ENCODE results near the gene FARP1.

Gene FARP1

DNA sequence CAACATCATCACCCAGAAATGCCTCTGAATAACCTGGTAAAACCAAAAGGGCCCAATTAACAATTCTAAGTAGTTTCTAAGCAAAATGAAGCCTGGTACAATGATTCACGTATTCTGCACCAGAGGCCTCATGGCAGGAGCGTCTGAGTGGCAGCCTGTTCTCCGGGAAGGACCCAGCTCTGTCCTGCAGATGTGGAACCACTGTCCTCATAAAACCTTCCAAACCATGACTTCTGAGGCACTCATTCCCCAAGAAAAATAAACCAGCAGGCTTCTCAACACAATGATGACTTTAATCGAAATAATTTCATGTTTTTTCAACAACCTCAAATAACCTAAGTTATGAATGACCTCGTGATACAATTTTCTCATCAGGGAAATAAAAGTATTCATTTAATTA, 344.1 kb downstream of the FARP1 start:
- DNase-seq: no peak

DNA sequence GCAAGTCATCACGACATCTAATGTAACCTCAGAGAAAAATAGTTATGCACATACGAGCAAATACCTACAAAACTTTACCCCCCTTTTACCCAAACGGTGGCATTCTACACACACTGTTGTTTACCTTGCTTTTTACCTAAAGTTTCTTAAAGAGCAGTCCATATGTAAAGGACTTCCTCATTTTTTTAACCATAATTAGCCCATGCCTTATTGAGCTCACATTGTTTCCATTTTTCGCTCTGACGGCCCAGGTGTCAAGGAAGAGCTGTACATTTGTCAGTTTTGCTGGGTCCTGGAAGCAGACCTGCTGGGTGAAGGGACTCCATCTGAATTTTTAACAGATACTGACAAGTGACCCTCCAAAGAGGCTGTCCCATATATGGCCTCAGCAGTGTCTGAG, 344.6 kb downstream of the FARP1 start:
- no peak for DNase-seq

DNA sequence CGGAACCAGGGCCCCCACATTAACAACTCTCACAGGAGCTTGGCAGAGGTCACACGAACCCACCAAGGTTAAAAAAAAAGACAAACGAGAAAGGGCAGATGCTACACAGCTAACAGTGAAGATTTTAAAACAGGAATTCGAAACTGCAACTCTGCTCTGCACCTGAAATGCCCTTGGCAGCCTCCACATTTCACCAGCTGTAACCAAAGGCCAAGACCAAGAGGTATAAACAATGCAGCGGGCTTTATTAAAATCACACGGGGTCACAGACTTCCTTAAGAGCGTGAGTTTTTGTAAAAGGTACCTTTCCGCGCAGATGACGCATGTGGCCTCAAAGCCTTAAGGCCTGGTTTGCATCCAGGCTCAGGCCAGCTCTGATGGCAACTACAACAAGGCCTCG, 345.8 kb downstream of the FARP1 start:
- DNase-seq: no peak

DNA sequence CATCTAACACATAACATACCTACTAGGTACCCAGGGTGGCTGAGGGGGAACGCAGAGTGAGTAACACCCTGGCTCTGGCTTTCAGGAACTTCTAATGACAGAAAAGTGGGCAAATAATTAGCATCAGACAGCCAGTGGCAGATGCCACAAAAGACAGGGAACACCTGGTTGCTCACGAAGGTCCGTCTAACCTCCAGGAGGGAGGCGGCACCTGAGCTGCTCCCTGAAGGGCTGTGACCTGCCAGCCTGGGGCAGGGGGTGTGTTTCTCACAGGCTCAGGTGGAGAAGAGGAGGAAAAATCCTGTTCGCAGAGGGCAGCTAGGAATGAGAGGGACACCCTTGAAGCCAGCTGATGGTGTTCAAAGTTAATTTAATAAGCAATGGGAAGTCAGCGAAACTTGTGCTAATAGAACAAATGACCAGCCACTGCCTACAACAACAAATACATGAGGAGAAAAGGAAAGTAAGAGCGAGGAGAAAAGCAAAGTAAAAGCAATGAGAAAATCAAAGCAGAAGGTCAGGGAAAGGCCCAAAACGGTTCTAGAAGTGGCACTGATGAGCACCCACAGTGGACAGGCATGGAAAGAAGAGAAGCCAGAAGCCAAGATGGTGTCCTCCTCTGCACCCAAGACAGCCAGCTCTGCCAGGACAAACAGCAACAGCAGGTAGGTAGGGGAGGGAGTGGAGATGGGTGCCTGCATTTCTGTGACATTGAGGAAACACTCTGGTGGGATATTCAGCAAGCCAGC, 346.7 kb downstream of the FARP1 start:
- DNase-seq: no peak

DNA sequence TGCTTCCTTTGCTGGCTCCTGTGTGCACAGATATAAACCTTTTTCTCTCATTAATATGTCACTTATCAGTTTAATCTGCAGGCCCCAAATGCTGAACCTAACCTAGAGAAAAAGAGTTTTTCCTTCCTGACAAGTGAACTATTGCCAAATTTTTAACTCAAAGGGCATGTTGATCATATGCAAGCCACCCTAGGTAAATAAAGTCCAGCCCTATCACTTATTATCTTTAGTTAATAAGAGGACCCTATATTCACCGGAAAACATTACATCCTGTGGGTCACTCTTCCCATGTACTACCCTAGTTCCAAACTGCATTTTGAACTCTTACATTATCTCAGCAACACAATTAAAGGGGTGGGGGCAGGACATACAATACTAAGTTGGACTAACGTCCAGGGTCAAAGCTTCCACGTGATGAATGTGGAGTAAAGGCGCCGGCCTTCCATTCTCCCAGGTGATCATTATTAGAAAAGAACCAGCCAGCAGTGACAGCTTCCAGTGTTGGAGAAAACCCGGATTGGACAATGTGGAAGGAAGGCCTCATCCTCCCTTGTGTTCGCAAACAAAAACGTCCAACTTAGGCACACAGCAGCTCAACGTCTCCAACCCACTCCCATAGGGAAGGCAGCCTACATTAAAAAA, 347.4 kb downstream of the FARP1 start:
- no peak for DNase-seq

DNA sequence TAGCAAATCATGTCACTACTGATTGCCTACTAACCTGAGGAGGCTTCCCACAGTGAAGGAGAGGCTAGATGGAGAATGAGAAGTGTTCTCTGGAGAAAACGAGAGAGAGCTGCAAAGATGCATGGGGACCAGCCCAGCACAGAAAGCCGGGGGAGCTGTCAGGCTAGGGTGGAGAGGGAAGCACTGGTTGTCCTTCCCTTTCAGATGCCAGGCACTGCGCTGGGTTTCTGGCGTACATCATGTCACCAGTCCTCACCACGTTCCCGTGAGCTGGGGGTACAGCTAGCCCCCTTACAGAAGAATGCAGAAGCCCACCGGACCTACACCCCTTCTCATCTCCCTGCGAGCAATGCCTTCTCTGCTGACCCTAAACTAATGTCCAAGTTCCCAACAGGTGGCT, 348.0 kb downstream of the FARP1 start:
- no peak for DNase-seq

DNA sequence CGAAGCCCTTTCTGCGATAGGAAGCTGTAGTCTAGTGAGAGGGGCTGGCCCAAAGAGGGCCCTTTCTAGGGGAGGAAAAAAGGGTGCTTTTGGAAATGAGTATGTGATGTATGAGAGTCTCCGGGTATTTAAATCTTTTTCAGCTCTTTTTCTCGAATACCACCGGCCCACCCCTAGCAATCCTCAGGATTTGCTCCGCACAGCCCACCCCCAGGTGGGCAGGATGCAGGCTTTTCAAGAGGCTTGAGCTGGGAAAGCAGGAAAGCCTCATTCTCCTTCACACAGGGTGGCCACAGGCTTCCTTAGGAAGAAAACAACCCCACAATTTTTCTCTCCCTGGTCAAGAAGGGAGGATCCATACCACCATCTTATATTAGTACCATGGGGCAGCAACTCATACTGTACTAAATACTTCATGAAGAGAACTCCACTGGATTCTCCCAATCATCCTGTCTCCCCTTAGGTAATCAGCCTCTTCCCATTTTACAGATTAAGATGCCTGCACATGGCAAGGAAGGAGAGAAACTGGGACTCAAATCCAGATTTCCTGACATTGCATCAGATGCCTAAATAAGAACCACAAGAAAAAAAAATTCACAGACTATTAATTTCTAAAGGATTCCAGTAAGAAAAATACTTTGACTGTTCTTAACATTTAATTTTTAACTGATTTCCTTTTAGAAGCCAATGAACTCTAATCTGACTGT, 349.6 kb downstream of the FARP1 start:
- no peak for DNase-seq

DNA sequence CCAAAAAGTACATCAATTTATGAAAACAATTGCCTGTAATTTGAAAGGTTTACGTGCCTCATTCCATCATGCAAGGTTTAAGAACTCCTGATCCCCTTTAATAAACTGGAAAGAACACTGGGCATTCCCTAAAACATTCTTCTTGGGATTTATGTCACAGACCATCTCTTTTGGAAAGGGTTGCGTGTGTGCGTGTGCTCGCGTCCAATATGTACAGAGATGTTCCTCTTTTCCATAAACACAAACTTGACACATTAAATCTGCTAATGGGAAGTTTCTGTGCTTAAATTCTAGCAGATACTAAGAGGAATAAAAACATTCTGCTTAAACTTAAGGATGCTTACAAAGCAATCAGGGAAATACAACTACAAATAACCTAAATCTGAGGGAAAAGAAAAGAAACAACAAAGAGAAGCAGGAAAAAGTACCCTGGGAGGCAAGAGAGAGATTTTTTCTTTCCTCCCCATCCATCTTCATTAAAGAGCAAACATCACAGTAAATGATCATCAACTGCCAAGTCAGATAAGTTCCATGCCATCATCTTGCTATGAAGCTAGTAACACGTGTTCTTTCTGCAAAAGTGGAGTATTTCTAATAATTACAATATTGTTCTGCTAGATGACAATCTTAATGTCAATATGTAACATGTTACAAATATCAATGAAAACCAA, 350.3 kb downstream of the FARP1 start:
- DNase-seq: no peak

DNA sequence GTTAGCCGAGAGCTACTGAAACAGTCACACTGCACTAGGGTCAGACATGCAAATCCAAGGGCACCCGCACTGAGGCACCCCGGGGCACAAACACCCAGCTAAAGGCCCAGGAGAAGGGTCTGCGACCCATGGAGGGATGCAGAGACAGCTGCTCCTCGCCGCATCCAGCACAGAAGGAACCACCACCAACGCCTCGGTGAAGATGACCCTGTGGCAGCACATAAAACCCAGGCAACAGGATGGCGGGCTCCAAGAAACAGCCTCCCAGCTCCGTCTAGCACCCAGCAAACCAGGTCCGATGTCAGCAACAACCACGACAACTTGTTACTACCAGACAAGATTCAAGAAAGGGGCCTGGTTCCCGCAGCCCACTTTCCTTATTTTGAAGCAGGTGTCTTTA, 351.9 kb downstream of the FARP1 start:
- no peak for DNase-seq

DNA sequence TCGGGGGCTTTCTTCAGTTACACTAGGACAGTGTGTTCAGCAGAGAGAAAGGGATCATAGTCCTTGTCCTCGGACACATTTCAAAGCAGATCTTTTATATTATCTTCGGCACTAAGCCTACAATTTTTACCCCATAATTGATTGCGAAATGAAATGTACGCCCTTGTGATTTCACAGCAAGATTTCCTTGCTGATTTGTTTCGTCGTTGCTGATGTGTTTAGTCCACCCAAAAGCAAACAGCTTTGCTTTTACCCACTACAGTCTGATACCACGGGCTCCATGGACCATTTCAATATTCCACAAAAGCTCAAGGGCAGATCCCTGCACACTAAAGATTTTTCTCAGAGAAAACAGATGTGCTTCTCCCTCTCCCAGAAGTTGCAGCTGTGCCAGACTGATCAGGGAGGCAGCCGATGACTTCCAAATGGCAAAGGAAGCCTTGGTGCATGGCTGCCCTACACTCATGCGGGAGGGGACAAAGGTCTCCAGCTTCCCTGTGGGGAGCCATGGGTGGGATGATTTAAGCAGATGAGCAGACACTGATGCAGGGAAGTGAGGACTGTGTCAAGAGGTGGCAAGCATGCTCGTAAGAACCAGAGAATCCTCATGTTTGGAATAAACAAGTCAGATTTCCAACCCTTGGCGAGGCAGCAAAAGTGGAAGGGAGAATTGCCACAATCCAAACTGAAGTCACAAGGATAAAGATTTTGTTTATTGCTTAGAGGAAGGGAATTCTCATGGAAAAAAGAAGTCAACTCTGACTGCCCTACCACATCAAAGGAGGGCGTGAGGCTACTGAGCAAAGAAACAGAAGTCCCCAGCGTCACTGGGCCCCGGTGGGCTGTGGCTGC, 353.0 kb downstream of the FARP1 start:
- DNase-seq: no peak

DNA sequence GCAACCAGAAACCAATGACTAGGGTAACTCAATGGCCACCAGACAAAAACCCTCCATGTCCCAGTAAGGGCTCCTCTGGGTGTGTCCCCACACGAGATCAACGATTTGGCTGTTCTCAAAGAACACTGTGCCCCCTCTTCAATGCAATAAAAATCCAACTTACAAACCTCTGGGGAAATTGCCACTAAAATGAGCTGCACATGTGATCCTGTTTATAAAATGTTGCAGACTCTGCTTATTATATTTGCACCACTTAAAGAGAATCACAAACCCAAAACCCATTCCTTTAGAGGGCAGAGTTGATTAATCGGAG, 353.5 kb downstream of the FARP1 start:
- DNase-seq: no peak

DNA sequence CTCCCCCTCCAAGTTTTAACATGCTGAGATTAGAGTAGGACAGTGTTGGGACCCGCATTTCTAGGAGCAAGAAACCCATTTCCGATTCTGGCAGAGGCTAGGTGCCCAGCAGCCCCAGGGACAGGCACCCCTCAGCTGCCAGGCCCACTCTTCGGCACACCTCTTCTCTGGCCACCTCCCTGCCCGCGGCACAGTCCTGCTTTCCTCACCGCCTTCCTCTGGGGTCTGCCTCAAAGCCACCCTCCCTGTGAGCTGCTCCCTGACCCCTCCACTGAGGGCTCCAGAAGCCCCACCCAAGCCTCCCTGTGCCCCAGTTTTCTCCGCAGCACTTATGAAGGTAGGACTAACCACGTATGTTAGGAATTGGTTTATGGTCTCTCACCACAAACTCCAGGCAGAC, 354.1 kb downstream of the FARP1 start:
- no peak for DNase-seq

DNA sequence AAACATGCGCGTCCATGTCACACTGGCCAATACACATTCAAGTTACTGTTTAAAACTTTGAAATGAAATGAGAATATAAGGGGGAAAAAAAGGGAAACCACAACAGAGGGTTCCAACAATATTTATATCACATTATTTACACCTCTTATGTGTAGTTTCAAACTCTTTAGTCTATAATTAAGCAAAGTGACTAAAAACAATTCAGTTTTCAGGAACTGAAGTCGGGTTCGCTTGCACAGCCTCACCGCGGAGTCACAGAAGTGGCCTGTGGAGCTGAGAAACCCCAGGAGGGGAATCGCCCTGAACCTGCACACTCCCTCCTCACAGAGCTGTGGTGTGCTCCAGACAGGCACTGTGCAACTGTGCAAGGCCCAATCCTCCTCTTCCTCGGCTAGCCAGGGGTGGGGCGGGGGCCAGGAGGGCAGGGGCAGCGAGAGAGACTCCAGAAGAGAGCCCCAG, 358.1 kb downstream of the FARP1 start:
- DNase-seq: no peak

DNA sequence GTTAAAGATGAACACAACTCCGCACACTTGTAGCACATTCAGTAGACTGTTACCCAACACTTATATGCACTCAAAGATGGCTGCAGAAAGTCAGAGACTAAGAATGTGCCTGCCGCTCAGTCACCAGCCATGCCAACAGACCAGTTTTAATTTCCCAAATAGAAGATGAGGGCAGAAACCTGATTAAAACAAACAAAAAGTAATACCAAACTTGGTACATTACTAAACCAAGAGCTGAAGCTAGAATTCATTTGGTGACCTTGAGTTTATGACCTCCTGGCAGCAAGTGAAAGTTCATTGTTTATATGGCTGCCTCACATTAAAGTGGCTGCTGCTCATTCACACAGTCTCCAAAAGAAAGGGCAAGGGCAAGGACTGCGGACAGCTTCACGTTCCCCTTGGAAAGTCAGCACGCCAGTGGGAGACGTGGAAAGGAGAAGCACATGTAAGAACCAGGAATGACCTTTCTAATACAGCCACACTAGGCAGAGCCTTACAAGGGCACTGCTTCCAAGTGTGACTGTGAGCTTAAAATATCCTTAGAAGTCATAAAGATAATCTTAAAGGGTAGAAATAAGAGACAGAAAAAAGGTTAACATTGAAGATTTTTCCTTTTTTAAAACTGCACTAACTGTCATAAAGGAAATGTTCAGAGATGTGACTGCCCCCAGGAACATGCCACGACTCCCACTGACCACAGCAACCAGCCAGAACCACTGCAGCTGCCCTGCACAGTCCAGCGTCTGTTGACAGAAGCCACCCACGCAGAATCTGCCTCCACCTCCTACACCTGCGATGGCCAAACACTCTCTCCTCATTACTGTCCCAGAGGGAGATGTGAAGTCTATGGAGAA, 360.5 kb downstream of the FARP1 start:
- DNase-seq: no peak

DNA sequence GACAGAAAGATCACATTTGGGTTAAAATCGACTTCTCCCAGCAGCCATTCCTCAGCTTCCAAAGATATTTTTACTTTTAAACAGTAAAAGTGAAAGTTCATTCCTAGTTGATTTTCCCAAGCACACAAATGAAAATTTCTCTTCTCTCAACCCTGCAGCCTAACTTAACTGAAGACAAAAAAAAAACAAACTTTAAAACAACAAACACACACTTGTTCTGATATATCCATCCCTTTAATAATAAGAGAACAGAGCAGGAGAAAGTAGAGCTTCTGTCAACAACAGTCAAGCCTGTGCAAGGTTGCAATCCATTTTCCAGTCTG, 361.1 kb downstream of the FARP1 start:
- DNase-seq: no peak

DNA sequence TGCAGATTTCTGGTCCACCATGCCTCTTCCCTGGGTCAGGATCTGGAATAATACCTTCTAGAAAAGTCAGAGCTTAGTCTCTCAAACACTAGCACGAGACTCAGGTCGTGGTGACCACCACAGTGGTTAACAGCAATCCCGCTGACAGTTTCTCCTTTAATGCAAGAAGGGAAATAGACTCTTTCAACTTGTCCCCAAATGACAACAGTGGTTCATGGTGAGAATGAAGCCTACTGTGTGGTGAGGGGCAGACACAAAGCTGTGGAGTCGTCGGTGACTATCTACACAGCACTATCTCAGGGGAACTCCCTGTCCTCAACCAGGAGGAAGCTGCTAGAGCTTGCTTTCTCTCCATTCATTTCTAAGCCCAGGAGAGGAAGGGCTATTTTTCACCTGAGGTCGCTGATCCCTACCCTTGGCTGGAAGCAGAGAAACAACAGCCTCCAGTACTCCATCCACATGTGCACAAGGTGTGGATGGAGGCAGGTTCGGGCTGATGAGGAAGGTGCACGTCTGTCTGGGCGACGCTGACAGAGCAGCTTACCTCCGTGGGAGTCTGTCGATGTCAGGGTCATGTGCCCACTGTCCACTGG, 361.6 kb downstream of the FARP1 start:
- DNase-seq: no peak
